RCC 7860 (cell line): ENCODE data around the gene TM9SF3.

ENCODE experiments used
- DNase-seq: peaks from one replicate; pipeline ENCODE4 v3.0.0-alpha.2; 2015; ENCODE audit warnings: low spot score
- FAIRE-seq: peaks from 2 replicates; lab custom pipeline; 2012; peaks lifted over from hg19 to GRCh38; lab: Jason Lieb, UNC

The TM9SF3 gene

GRCh38 chr10:96586419-96587263 is at the start of gene TM9SF3:
TM9SF3 (minus strand) TSS chr10:96587012; CDS start chr10:96586835, 177 bp downstream.
- peak; percentile 75 for DNase-seq
- no peak for FAIRE-seq

GRCh38 chr10:96636551-96636950 is 49.7 kb upstream of the TM9SF3 start:
- no peak for FAIRE-seq

GRCh38 chr10:96632974-96633710 is 46.3 kb upstream of the TM9SF3 start:
- no peak for FAIRE-seq

More at GRCh38 chr10:96636551-96636950, 49.7 kb upstream of the TM9SF3 start:
- no peak for DNase-seq

GRCh38 chr10:96627292-96627691 is 40.5 kb upstream of the TM9SF3 start:
- DNase-seq, result no peak

More at GRCh38 chr10:96632974-96633710, 46.3 kb upstream of the TM9SF3 start:
- DNase-seq, result no peak

GRCh38 chr10:96626795-96627194 is 40.0 kb upstream of the TM9SF3 start:
- no peak for FAIRE-seq
- no peak for DNase-seq

More at GRCh38 chr10:96627292-96627691, 40.5 kb upstream of the TM9SF3 start:
- FAIRE-seq, result no peak

GRCh38 chr10:96625173-96625572 is 38.4 kb upstream of the TM9SF3 start:
- DNase-seq (no peak), FAIRE-seq (no peak)

GRCh38 chr10:96622013-96622787 is 35.4 kb upstream of the TM9SF3 start:
- FAIRE-seq (no peak), DNase-seq (no peak)

GRCh38 chr10:96619796-96620773 is 33.3 kb upstream of the TM9SF3 start:
- no peak for FAIRE-seq
- DNase-seq, result no peak

- no peak for FAIRE-seq
- DNase-seq, result no peak
Observed at GRCh38 chr10:96619120-96619519, 32.3 kb upstream of the TM9SF3 start.

- DNase-seq, result no peak
- FAIRE-seq, result no peak
Observed at GRCh38 chr10:96618653-96619052, 31.8 kb upstream of the TM9SF3 start.

GRCh38 chr10:96616961-96617360 is 30.1 kb upstream of the TM9SF3 start:
- FAIRE-seq (no peak), DNase-seq (no peak)

- FAIRE-seq (peak; percentile 92), DNase-seq (peak; percentile 95)
Observed at GRCh38 chr10:96614515-96614914, 27.7 kb upstream of the TM9SF3 start.

- no peak for FAIRE-seq
- DNase-seq, result no peak
Observed at GRCh38 chr10:96613576-96613975, 26.8 kb upstream of the TM9SF3 start.

GRCh38 chr10:96612055-96612830 is 25.4 kb upstream of the TM9SF3 start:
- FAIRE-seq (no peak), DNase-seq (no peak)

- FAIRE-seq (no peak), DNase-seq (no peak)
Observed at GRCh38 chr10:96610817-96611216, 24.0 kb upstream of the TM9SF3 start.

- FAIRE-seq, result no peak
- no peak for DNase-seq
Observed at GRCh38 chr10:96609510-96609909, 22.7 kb upstream of the TM9SF3 start.

- DNase-seq (no peak), FAIRE-seq (no peak)
Observed at GRCh38 chr10:96608805-96609204, 22.0 kb upstream of the TM9SF3 start.

GRCh38 chr10:96608262-96608661 is 21.4 kb upstream of the TM9SF3 start:
- FAIRE-seq (no peak), DNase-seq (no peak)

GRCh38 chr10:96606946-96607345 is 20.1 kb upstream of the TM9SF3 start:
- FAIRE-seq (no peak), DNase-seq (no peak)
